Heart left ventricle (tissue), 13 donors: ENCODE data around the gene RTP3.

Experiments used
- POLR2A ChIP-seq, 2 donors: fragments of 450-650 bp; IDR thresholded peaks; one replicate each; pipeline ENCODE4 v1.6.1; 2017; ENCODE audit warnings: antibody characterized with exemption in 2 of 2, mild to moderate bottlenecking in 2 of 2, moderate library complexity in 2 of 2
- TF ChIP-seq, protein P1 (sequence below), 12 donors: fragments of 200-600 bp; sonication (generic) in 4 of 12; IDR thresholded peaks; one replicate each; pipeline versions ENCODE4 v1.5.0 to v1.8.0; 2018 to 2022; ENCODE audit warnings: antibody characterized with exemption in 12 of 12, mild to moderate bottlenecking in 5 of 12
- donor health status: ischemic (EF 13 %, LVEDD 7.1; RV severe dilation, severe dysfunction).
- donor health status: DM: no; HTN: yes; CAD: no.
- donor health status: DM: no; HTN: no; CAD: no.
- donor health status: ischemic (EF 25% LVEDD 6.9; RV normal size, moderate dysfunction).
- donor health status: ischemic (EF 25% LVEDD 5.7; RV mildly dilated, moderate dysfunction).
- donor health status: ischemic (EF 35%, LVEDD 5.7; RV mildly dilated, moderate dysfunction).
- donor health status: nonischemic (EF 11% LVEDD 7.7; RV severe dilation, severe dysfunction).
- donor health status: DM: yes; HTN: yes; CAD: no.
- donor health status: PGD.
- donor health status: ischemic (EF 29% LVEDD 5.4; RV normal size, mild dysfunction).
- donor health status: nonischemic (EF 23%, LVEDD 6.1; RV moderate dilation, normal function).

- TF ChIP-seq, protein P1, sequence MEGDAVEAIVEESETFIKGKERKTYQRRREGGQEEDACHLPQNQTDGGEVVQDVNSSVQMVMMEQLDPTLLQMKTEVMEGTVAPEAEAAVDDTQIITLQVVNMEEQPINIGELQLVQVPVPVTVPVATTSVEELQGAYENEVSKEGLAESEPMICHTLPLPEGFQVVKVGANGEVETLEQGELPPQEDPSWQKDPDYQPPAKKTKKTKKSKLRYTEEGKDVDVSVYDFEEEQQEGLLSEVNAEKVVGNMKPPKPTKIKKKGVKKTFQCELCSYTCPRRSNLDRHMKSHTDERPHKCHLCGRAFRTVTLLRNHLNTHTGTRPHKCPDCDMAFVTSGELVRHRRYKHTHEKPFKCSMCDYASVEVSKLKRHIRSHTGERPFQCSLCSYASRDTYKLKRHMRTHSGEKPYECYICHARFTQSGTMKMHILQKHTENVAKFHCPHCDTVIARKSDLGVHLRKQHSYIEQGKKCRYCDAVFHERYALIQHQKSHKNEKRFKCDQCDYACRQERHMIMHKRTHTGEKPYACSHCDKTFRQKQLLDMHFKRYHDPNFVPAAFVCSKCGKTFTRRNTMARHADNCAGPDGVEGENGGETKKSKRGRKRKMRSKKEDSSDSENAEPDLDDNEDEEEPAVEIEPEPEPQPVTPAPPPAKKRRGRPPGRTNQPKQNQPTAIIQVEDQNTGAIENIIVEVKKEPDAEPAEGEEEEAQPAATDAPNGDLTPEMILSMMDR (IDR thresholded peaks at IDR 0.05), result no peak
- TF ChIP-seq POLR2A (IDR thresholded peaks at IDR 0.05), result no peak
These were observed 41.7 kb upstream of the RTP3 start for GRCh38 chr3:46456118-46456517.
